ENCODE measurements around the gene CGNL1.

Gene CGNL1

GRCh38 chr15:57505949-57506391, 129.7 kb downstream of the CGNL1 start:
- no peak overlapping the region for H3K4me3 ChIP-seq (ENCODE audit: low read depth, low read length)
- TF ChIP-seq CTCF (IDR thresholded peaks at IDR 0.05; ENCODE audit: low read depth, low read length): no peak

GRCh38 chr15:57506422-57506821, 130.1 kb downstream of the CGNL1 start:
- no peak for TF ChIP-seq CTCF (IDR thresholded peaks at IDR 0.05; ENCODE audit: low read depth, low read length)
- no peak overlapping the region for H3K4me3 ChIP-seq (ENCODE audit: low read depth, low read length)

- H3K4me3 ChIP-seq (ENCODE audit: low read depth, low read length): no peak overlapping the region
- TF ChIP-seq CTCF (IDR thresholded peaks at IDR 0.05; ENCODE audit: low read depth, low read length): no peak
These were observed 130.8 kb downstream of the CGNL1 start for GRCh38 chr15:57507111-57507510.

- no peak overlapping the region for H3K4me3 ChIP-seq (ENCODE audit: low read depth, low read length)
- no peak for TF ChIP-seq CTCF (IDR thresholded peaks at IDR 0.05; ENCODE audit: low read depth, low read length)
These were observed 132.8 kb downstream of the CGNL1 start for GRCh38 chr15:57509126-57509525.

GRCh38 chr15:57509965-57510364, 133.7 kb downstream of the CGNL1 start:
- H3K4me3 ChIP-seq (ENCODE audit: low read depth, low read length): no peak overlapping the region
- no peak for TF ChIP-seq CTCF (IDR thresholded peaks at IDR 0.05; ENCODE audit: low read depth, low read length)

GRCh38 chr15:57510647-57511046, 134.3 kb downstream of the CGNL1 start:
- TF ChIP-seq CTCF (IDR thresholded peaks at IDR 0.05; ENCODE audit: low read depth, low read length): no peak
- no peak overlapping the region for H3K4me3 ChIP-seq (ENCODE audit: low read depth, low read length)

GRCh38 chr15:57516327-57517029, 140.2 kb downstream of the CGNL1 start:
- no peak for TF ChIP-seq CTCF (IDR thresholded peaks at IDR 0.05; ENCODE audit: low read depth, low read length)
- H3K4me3 ChIP-seq (ENCODE audit: low read depth, low read length): no peak overlapping the region
